SK-N-SH (cell line): ENCODE data around the gene KRT78. TPM values are rescaled to one million over a fixed set of nuclear protein-coding genes. Genes with fewer than 3 reads are reported as not detected.

ENCODE experiments used
- CTCF ChIA-PET: fragments of 300-600, 350-600 bp; formaldehyde crosslinking; extraction: SDS; loops from one replicate; lab custom pipeline; 2021; lab: Yijun Ruan, JAX
- POLR2A ChIA-PET: fragments of 350-600 bp; sonication (Branson Sonifier 250); formaldehyde crosslinking; extraction: SDS; loops from one replicate; lab custom pipeline; 2020; ENCODE audit warnings: antibody characterized with exemption, inconsistent platforms; lab: Yijun Ruan, JAX
- DNase-seq: peaks from one replicate; pipeline ENCODE4 v3.0.0; 2012
- H2AFZ ChIP-seq: fragments of 200-600 bp; sonication (generic); 2 replicates; pipeline ENCODE4 v1.8.1; 2016; ENCODE audit warnings: antibody characterized with exemption, mild to moderate bottlenecking, low read depth
- H3F3A ChIP-seq: fragments of 200-600 bp; sonication (generic); replicated peaks from 2 replicates; pipeline ENCODE3; 2016; ENCODE audit warnings: antibody characterized with exemption, mild to moderate bottlenecking; ENCODE audit not compliant: insufficient read depth
- H3K27ac ChIP-seq, 2 experiments: fragments of 200-500 bp in 1 of 2; fragments of 200-600 bp in 1 of 2; sonication (Bioruptor generic) in 1 of 2; sonication (generic), shearing (Covaris generic) in 1 of 2; 2 replicates each; pipeline versions ENCODE4 v1.5.1 to v1.6.1; 2014 to 2016; ENCODE audit warnings: low read depth in 2 of 2, inconsistent platforms in 1 of 2, low read length in 1 of 2, mild to moderate bottlenecking in 1 of 2, mixed read lengths in 1 of 2
- H3K27me3 ChIP-seq: fragments of 200-600 bp; sonication (generic), shearing (Covaris generic); 2 replicates; pipeline ENCODE4 v1.6.1; 2016; ENCODE audit warnings: mixed run types; ENCODE audit not compliant: insufficient read depth
- H3K36me3 ChIP-seq, 2 experiments: fragments of 200-500 bp in 1 of 2; fragments of 200-600 bp in 1 of 2; sonication (Bioruptor generic) in 1 of 2; sonication (generic) in 1 of 2; replicated peaks in 1 of 2; 2 replicates each; pipeline versions ENCODE3 to v1.5.1; 2014 to 2016; ENCODE audit warnings: low read length in 1 of 2, mild to moderate bottlenecking in 1 of 2; ENCODE audit not compliant: insufficient read depth in 2 of 2, control insufficient read depth in 1 of 2
- H3K4me1 ChIP-seq, 2 experiments: fragments of 200-500 bp in 1 of 2; fragments of 200-600 bp in 1 of 2; sonication (Bioruptor generic) in 1 of 2; sonication (generic), shearing (Covaris generic) in 1 of 2; 2 replicates each; pipeline versions ENCODE4 v1.5.1 to v1.6.1; 2014 to 2016; ENCODE audit warnings: low read depth in 1 of 2, low read length in 1 of 2, mixed run types in 1 of 2; ENCODE audit not compliant: insufficient read depth in 2 of 2, control insufficient read depth in 1 of 2
- H3K4me2 ChIP-seq: fragments of 200-600 bp; sonication (generic), shearing (Covaris generic); 2 replicates; pipeline ENCODE4 v1.6.1; 2017; ENCODE audit warnings: mixed run types
- H3K4me3 ChIP-seq, 2 experiments: fragments of 200-500 bp in 1 of 2; fragments of 200-600 bp in 1 of 2; sonication (Bioruptor generic) in 1 of 2; sonication (generic), shearing (Covaris generic) in 1 of 2; 2 replicates each; pipeline versions ENCODE4 v1.5.1 to v1.8.1; 2014 to 2016; ENCODE audit warnings: low read depth in 2 of 2, inconsistent platforms in 1 of 2, low read length in 1 of 2, mild to moderate bottlenecking in 1 of 2, mixed read lengths in 1 of 2, moderate library complexity in 1 of 2
- H3K79me2 ChIP-seq: fragments of 200-600 bp; sonication (generic); 2 replicates; pipeline ENCODE4 v1.8.1; 2017; ENCODE audit warnings: mild to moderate bottlenecking; ENCODE audit not compliant: insufficient read depth
- H3K9ac ChIP-seq: fragments of 200-600 bp; sonication (generic); 2 replicates; pipeline ENCODE4 v1.6.1; 2017; ENCODE audit warnings: mixed run types
- H3K9me2 ChIP-seq: fragments of 200-600 bp; sonication (generic); 2 replicates; pipeline ENCODE4 v1.6.1; 2017; ENCODE audit warnings: mixed run types
- H3K9me3 ChIP-seq: fragments of 200-600 bp; sonication (generic); 2 replicates; pipeline ENCODE4 v1.6.1; 2017; ENCODE audit warnings: mixed run types, mild to moderate bottlenecking, moderate library complexity
- H4K20me1 ChIP-seq: fragments of 200-600 bp; sonication (generic); 2 replicates; pipeline ENCODE4 v1.6.1; 2017; ENCODE audit warnings: mild to moderate bottlenecking, mixed run types; ENCODE audit not compliant: insufficient read depth
- CHD2 ChIP-seq: fragments of 150-350 bp; IDR thresholded peaks from 2 replicates; pipeline ENCODE4 v1.6.1; 2018; ENCODE audit warnings: low read length; ENCODE audit not compliant: partially characterized antibody
- ELF1 ChIP-seq: IDR thresholded peaks from 2 replicates; pipeline ENCODE4 v1.4.0; 2012
- EP300 ChIP-seq, 2 experiments: IDR thresholded peaks; 2 replicates each; pipeline versions ENCODE4 v1.4.0 to v1.6.1; 2012; ENCODE audit warnings: borderline replicate concordance in 1 of 2, low read depth in 1 of 2, low read length in 1 of 2
- FOXJ3 ChIP-seq: sonication (generic); formaldehyde crosslinking; IDR thresholded peaks from 2 replicates; pipeline ENCODE4 v1.5.1; 2020; ENCODE audit warnings: mild to moderate bottlenecking, missing genetic modification reagents
- GABPA ChIP-seq: IDR thresholded peaks from 2 replicates; pipeline ENCODE4 v1.4.0; 2012; ENCODE audit warnings: low read depth, mild to moderate bottlenecking
- JUND ChIP-seq: IDR thresholded peaks from 2 replicates; pipeline ENCODE4 v1.4.0; 2012
- NRF1 ChIP-seq: IDR thresholded peaks from 2 replicates; pipeline ENCODE4 v1.6.1; 2012; ENCODE audit warnings: low read depth, mild to moderate bottlenecking, low read length
- POLR2AphosphoS5 ChIP-seq: IDR thresholded peaks from 2 replicates; pipeline ENCODE4 v1.6.1; 2012; ENCODE audit warnings: low read depth, low read length
- RCOR1 ChIP-seq: fragments of 150-350 bp; IDR thresholded peaks from 2 replicates; pipeline ENCODE4 v1.6.1; 2017; ENCODE audit warnings: antibody characterized with exemption, low read length
- RXRA ChIP-seq: IDR thresholded peaks from 2 replicates; pipeline ENCODE4 v1.4.0; 2012; ENCODE audit warnings: low read depth, mild to moderate bottlenecking, borderline replicate concordance
- SIN3A ChIP-seq: IDR thresholded peaks from 2 replicates; pipeline ENCODE4 v1.6.1; 2012; ENCODE audit warnings: low read depth, mild to moderate bottlenecking, low read length, moderate library complexity, borderline replicate concordance
- TEAD4 ChIP-seq: IDR thresholded peaks from 2 replicates; pipeline ENCODE4 v1.4.0; 2012; ENCODE audit warnings: mild to moderate bottlenecking, borderline replicate concordance; ENCODE audit not compliant: insufficient read depth
- WGBS: methylation state at CpG from one replicate; pipeline ENCODE4 v1.1.6; 2017; ENCODE audit warnings: low lambda C conversion rate; 5-methylcytosine and 5-hydroxymethylcytosine counted together
- polyA plus RNA-seq, 3 experiments: library from polyadenylated mRNA; depleted of rRNA; stranded (reverse); fragments of >200 nt; gene quantifications; 2 replicates each; pipeline ENCODE4 v1.2.3, GENCODE V29; 2012
- TF ChIP-seq, protein P1 (sequence below): IDR thresholded peaks from 2 replicates; pipeline ENCODE4 v1.6.1; 2012; ENCODE audit warnings: mild to moderate bottlenecking, low read depth, low read length, moderate library complexity
- TF ChIP-seq, protein P2 (sequence below): IDR thresholded peaks from 2 replicates; pipeline ENCODE4 v1.4.0; 2012; ENCODE audit warnings: low read depth, borderline replicate concordance
- TF ChIP-seq, protein P3 (sequence below): IDR thresholded peaks from 2 replicates; pipeline ENCODE4 v1.4.0; 2012; ENCODE audit warnings: low read depth, borderline replicate concordance
- TF ChIP-seq, protein P4 (sequence below): IDR thresholded peaks from 2 replicates; pipeline ENCODE4; 2012

Gene KRT78
- polyA plus RNA-seq, 1 of the 3 experiments (the other 2 are of a cell fraction): not detected

DNA sequence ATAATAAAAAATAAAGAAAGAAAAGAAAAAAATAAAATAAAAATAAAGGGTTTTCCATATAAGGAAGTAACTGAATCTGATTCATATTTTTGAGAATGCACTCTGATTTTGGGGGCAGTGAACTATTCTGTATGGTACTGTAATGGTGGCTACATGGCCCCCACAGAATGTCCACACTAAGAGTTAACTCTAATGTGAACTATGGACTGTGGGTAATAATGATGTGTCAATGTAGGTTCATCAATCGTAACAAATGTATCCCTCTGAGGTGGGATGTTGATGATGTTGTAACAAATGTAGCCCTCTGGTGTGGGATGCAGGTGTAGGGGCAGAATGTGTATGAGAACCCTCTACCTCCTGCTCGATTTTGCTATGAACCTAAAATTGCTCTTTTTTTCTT is 42.2 kb upstream of the KRT78 start (continued):
- TF ChIP-seq, protein P1, sequence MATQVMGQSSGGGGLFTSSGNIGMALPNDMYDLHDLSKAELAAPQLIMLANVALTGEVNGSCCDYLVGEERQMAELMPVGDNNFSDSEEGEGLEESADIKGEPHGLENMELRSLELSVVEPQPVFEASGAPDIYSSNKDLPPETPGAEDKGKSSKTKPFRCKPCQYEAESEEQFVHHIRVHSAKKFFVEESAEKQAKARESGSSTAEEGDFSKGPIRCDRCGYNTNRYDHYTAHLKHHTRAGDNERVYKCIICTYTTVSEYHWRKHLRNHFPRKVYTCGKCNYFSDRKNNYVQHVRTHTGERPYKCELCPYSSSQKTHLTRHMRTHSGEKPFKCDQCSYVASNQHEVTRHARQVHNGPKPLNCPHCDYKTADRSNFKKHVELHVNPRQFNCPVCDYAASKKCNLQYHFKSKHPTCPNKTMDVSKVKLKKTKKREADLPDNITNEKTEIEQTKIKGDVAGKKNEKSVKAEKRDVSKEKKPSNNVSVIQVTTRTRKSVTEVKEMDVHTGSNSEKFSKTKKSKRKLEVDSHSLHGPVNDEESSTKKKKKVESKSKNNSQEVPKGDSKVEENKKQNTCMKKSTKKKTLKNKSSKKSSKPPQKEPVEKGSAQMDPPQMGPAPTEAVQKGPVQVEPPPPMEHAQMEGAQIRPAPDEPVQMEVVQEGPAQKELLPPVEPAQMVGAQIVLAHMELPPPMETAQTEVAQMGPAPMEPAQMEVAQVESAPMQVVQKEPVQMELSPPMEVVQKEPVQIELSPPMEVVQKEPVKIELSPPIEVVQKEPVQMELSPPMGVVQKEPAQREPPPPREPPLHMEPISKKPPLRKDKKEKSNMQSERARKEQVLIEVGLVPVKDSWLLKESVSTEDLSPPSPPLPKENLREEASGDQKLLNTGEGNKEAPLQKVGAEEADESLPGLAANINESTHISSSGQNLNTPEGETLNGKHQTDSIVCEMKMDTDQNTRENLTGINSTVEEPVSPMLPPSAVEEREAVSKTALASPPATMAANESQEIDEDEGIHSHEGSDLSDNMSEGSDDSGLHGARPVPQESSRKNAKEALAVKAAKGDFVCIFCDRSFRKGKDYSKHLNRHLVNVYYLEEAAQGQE: no peak
- no peak for TF ChIP-seq ELF1
- TF ChIP-seq, protein P2, sequence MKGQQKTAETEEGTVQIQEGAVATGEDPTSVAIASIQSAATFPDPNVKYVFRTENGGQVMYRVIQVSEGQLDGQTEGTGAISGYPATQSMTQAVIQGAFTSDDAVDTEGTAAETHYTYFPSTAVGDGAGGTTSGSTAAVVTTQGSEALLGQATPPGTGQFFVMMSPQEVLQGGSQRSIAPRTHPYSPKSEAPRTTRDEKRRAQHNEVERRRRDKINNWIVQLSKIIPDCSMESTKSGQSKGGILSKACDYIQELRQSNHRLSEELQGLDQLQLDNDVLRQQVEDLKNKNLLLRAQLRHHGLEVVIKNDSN: no peak
- no peak for TF ChIP-seq CHD2
- TF ChIP-seq, protein P3, sequence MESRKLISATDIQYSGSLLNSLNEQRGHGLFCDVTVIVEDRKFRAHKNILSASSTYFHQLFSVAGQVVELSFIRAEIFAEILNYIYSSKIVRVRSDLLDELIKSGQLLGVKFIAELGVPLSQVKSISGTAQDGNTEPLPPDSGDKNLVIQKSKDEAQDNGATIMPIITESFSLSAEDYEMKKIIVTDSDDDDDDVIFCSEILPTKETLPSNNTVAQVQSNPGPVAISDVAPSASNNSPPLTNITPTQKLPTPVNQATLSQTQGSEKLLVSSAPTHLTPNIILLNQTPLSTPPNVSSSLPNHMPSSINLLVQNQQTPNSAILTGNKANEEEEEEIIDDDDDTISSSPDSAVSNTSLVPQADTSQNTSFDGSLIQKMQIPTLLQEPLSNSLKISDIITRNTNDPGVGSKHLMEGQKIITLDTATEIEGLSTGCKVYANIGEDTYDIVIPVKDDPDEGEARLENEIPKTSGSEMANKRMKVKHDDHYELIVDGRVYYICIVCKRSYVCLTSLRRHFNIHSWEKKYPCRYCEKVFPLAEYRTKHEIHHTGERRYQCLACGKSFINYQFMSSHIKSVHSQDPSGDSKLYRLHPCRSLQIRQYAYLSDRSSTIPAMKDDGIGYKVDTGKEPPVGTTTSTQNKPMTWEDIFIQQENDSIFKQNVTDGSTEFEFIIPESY: no peak
- TF ChIP-seq SIN3A: no peak
- TF ChIP-seq RCOR1: no peak
- no peak for TF ChIP-seq FOXJ3 (CRISPR knock-in tag)
- TF ChIP-seq NRF1: no peak
- TF ChIP-seq, all 33 proteins: peak for 0

DNA sequence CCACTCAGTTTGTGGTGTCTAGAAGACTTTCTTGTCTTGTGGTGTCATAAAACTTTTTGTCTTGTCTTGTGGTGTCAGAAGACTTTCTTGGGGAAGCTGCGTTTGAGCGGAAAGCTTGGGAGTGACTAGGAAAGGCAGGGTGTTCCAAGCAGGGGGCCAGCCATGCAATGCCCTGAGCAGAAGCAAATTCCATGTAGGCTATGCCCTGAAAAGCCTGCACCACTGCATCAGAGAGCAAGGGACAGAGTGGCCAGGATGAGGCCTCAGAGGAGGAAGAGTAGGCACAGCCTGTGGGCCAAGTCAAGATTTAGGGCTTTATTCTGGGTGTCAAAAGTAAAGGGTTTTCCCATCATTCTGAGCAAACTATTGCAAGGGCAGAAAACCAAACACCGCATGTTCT is 41.6 kb upstream of the KRT78 start:
- no peak overlapping the region for H3K27ac ChIP-seq
- no peaks in the 10 kb centered on the region for H3K27me3 ChIP-seq
- WGBS: 87% methylated on average over 3 of the region's 3 CpGs
- no peak overlapping the region for H3K9ac ChIP-seq
- no peak overlapping the region for H2AFZ ChIP-seq
- ChIA-PET POLR2A (no interaction called here), CTCF (interaction anchor here (2.8 to 4.1 kb wide), 2 partner anchors 11 to 90 kb away, joined by 24 to 47 read pairs; no protein-coding TSS in a partner anchor)
- H3K4me1 ChIP-seq: peaks cover 0 to 5% of the 10 kb centered on the region in 2 experiments; a peak in 1 of 4 replicates
- H3F3A ChIP-seq: no peaks in the 10 kb centered on the region
- no peak overlapping the region for H3K4me2 ChIP-seq
- no peaks in the 10 kb centered on the region for H4K20me1 ChIP-seq
- no peaks in the 10 kb centered on the region for H3K36me3 ChIP-seq
- no peaks in the 10 kb centered on the region for H3K9me3 ChIP-seq
- no peak for DNase-seq
- H3K9me2 ChIP-seq: no peaks in the 10 kb centered on the region
- no peaks in the 10 kb centered on the region for H3K79me2 ChIP-seq
- H3K4me3 ChIP-seq: no peak overlapping the region
- TF ChIP-seq, protein P4, sequence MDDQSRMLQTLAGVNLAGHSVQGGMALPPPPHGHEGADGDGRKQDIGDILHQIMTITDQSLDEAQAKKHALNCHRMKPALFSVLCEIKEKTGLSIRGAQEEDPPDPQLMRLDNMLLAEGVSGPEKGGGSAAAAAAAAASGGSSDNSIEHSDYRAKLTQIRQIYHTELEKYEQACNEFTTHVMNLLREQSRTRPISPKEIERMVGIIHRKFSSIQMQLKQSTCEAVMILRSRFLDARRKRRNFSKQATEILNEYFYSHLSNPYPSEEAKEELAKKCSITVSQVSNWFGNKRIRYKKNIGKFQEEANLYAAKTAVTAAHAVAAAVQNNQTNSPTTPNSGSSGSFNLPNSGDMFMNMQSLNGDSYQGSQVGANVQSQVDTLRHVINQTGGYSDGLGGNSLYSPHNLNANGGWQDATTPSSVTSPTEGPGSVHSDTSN: no peak
- TF ChIP-seq GABPA (no peak), EP300 (IDR thresholded peaks at IDR 0.05; ENCODE audit: borderline replicate concordance in 1 of 2, low read depth in 1 of 2, low read length in 1 of 2) (no peak), SIN3A (no peak), RCOR1 (no peak), JUND (no peak), TEAD4 (no peak), POLR2AphosphoS5 (no peak), RXRA (no peak)
- TF ChIP-seq, protein P3: no peak
- TF ChIP-seq, protein P1: no peak
